SU-DHL-6 (cell line): ENCODE results near the gene HIBADH.

Source experiments
- CTCF ChIP-seq: fragments of 200-600 bp; sonication (generic); IDR thresholded peaks from one replicate; pipeline ENCODE4 v1.5.1; 2017; ENCODE audit warnings: antibody characterized with exemption, mild to moderate bottlenecking, low read length, moderate library complexity; ENCODE audit not compliant: insufficient read depth, poor library complexity, severe bottlenecking
- EZH2phosphoT487 ChIP-seq: fragments of 200-600 bp; sonication (generic), shearing (Covaris generic); conservative IDR thresholded peaks from 2 replicates; pipeline ENCODE4 v1.6.1; 2018; ENCODE audit warnings: mild to moderate bottlenecking, antibody characterized with exemption, low read length, moderate library complexity, mixed read lengths

- TF ChIP-seq CTCF (no peak), EZH2phosphoT487 (no peak)
Observed at GRCh38 chr7:27636326-27637006, 26.2 kb downstream of the HIBADH start.
